ENCODE results near the gene MCL1.
"Not testable (repeated sequence)": the region's sequence is repeated elsewhere in the genome, so short reads cannot be mapped to it uniquely, and the experiment has no call there.

Gene MCL1

DNA sequence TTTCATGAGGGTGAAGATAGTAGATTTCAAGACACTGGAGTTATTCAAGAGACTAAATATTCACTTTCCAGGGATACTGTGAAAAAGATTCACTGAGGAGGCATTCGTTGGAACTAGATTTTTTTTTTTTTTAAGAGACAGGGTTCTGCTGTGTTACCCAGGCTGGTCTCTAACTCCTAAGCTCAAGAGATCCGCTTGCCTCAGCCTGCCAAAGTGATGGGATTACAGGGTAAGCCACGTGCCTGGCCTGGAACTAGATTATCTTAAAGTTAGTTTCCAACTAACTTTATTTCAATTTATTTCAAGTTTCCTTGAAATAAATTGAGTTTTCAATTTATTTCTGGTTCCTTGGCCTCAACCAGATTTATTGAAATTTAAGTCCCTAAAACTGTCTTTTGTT, 24.3 kb upstream of the MCL1 start:
- DNase-seq (ENCODE audit: low read depth in 4 of 4, low spot score in 1 of 4) = no peak

DNA sequence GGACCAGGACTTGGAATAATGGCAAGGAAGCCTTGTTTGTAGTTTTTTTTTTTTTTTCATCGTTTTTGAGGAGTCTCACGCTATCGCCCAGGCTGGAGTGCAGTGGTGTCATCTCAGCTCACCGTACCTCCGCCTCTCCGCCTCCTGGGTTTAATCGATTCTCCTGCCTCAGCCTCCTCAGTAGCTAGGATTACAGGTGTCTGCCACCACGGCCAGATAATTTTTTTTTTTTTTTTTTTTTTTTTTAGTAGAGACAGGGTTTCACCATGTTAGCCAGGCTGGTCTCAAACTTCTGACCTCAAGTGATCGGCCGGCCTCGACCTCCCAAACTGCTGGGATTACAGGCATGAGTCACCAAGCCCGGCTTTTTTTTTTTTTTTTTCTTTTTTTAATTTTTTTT, 23.0 kb upstream of the MCL1 start:
- not testable (repeated sequence) for DNase-seq (ENCODE audit: low read depth in 4 of 4, low spot score in 1 of 4)

DNA sequence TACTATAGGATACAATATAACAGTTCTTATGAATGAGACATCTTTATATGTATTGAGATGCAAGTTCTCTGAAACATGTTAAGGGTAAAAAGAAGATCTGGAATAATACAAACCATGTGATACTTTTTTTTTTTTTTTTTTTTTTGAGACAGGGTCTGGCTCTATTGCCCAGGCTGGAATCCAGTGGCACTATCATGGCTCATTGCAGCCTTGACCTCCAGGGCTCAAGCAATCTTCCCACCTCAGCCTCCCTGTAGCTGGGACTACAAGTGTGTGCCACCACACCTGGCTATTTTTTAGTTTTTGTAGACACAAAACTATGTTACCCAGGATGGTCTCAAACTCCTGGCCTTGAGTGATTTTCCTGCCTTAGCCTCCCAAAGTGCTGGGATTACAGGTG, 22.1 kb upstream of the MCL1 start:
- no peak for DNase-seq (ENCODE audit: low read depth in 4 of 4, low spot score in 1 of 4)

DNA sequence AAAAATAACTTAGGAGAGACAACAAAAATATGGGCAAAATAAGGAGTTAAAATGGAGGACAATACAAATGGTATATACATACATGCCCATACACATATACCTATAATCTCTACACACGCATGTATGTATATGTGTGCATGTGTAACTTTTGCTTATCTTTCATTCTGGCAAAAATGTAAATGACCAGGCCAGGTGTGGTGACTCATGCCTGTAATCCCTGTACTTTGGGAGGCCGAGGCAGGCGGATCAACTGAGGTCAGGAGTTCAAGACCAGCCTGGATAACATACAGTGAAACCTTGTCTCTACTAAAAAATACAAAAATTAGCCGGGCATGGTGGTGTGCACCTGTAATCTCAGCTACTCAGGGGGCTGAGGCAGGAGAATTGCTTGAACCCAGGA, 18.9 kb upstream of the MCL1 start:
- not testable (repeated sequence) for DNase-seq (ENCODE audit: low read depth in 4 of 4, low spot score in 1 of 4)

DNA sequence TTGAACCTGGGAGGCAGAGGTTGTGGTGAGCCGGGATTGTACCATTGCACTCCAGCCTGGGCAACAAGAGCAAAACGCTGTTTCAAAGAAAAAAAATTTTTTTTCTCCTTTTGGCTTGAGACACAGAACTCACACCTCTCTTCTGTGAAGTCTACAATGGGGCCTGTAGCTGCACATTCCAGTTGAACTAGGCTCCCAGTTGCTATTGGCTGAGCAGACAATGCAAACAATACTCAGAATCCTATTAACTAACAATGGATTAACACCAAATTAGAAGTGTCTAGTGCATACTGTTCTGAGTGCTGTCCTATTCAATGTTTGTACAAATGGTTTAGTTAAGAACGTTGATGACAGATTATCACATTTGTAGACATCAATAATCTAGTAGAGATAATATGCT, 17.6 kb upstream of the MCL1 start:
- no peak for DNase-seq (ENCODE audit: low read depth in 4 of 4, low spot score in 1 of 4)

DNA sequence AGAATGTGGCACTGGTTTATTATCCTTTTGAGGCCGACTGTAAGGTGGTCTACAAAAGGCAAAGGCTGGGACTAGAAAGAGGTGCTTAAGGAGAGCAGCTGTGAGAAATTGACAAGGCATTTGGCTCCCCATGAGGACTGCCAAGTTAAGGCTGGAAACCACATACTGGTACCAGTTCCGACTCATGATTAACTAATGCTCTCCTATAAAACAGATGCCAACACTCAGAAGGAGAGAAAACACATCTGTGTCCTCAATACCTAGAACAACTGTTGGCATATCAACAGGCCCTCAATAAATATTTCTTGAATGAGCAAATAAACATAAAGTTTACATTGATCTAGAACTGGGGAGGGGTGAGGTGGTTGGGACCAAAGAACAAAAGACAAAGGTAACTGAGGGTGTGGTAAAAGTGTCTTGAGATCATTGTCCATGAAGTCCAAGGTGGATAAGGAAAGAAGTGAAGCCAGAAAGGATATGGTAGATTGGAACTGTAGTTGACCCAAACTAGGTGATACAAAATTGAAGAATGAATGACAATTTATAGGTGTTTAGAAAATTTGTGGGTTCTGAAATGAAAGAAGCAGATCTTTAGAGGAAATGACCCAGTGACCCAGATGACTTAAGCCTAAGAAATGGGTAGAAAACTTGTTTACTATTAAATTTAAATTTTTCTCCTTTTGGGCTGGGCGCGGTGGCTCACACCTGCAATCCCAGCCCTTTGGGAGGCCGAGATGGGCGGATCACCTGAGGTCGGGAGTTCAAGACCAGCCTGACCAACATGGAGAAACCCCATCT, 16.9 kb upstream of the MCL1 start:
- no peak for DNase-seq (ENCODE audit: low read depth in 4 of 4, low spot score in 1 of 4)

DNA sequence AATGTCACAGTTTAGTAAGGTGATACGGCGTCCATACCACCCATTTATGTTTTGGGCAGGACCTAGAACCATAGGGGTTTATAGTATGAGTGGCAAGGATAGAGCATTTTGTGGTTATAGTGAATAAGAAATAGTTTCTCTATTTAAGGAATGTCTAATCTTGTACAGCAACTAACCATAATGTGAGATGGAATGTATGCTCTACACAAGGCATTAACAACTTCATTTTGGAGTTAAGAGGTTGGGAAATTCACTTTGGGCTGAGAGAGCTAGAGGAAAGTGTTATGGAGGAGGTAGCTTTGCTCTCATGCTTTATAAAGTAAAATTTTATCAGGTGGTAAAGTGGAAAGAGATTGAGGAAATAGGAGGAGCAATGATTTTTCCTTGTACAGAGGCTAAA, 3.0 kb upstream of the MCL1 start:
- no peak for DNase-seq (ENCODE audit: low read depth in 4 of 4, low spot score in 1 of 4)

DNA sequence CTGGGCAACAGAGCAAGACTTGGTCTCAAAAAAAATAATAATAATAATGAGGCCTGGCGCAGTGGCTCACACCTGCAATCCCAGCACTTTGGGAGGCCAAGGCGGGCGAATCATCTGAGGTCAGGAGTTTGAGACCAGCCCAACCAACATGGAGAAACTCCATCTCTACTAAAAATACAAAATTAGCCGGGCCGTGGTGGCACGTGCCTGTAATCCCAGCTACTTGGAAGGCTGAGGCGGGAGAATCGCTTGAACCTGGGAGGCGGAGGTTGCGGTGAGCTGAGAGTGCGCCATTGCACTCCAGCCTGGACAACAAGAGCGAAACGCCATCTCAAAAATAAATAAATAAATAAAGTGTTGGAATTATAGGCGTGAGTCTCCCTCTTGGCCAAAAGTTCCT, 2.6 kb upstream of the MCL1 start:
- DNase-seq (ENCODE audit: low read depth in 4 of 4, low spot score in 1 of 4) = not testable (repeated sequence)

DNA sequence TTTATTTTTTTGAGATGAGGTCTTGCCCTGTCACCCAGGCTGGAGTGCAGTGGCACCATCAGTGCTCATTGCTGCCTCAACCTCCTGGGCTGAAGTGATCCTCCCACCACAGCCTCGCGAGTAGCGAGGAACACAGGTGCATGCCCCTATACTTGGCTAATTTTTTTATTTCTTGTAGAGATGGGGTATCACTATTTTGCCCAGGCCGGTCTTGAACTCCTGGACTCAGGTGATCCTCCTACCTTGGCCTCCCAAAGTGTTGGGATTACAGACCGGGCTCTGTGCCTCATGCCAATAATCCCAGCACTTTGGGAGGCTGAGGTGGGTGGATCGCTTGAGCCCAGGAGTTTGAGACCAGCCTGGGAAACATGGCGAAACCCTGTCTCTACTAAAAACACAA, 2.0 kb upstream of the MCL1 start:
- not testable (repeated sequence) for DNase-seq (ENCODE audit: low read depth in 4 of 4, low spot score in 1 of 4)

DNA sequence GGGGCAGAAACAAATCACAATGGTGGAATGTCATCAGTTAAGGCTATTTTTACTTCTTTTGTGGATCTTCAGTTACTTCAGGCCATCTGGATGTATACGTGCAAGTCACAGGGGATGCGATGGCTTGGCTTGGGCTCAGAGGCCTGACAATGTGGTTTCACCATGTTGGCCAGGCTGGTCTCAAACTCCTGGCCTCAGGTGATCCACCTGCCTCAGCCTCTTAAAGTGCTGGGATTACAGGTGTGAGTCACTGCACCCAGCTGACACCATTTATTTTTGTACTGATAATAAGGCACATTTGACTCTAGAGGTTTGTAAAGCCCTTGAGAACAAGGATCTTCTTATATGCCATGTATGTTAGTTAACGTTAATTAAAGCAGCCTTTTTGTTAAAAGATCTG, 1.6 kb upstream of the MCL1 start:
- DNase-seq (ENCODE audit: low read depth in 4 of 4, low spot score in 1 of 4) = not testable (repeated sequence)

DNA sequence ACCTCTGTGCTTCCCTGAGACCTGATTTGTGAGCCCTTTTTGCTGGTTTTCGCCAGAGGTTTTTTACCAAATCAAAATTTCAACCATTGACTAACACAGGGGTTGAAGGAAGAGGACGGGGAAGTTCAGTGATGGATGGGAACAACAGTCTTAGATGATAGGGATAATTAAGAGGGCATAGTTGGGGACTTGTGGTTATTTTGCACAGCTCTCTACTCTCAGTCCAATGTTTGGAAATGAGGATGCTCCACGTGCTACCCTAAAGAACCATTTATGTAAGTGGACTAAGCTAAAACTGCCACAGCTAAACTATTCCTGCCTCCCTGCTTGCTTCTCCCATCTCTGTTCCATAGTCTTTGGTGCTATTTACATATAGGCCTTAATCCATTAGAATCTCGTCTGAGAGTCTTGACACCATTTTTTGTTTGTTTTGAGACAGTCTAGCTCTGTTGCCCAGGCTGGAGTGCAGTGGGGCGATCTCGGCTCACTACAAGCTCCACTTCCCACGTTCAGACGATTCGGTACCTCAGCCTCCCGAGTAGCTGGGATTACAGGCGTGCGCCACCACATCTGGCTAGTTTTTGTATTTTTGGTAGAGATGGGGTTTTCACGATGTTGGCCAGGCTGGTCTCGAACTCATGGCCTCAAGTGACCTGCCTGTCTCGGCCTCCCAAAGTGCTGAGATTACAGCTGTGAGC, 684 bp upstream of the MCL1 start:
- DNase-seq (ENCODE audit: low read depth in 4 of 4, low spot score in 1 of 4) = no peak

DNA sequence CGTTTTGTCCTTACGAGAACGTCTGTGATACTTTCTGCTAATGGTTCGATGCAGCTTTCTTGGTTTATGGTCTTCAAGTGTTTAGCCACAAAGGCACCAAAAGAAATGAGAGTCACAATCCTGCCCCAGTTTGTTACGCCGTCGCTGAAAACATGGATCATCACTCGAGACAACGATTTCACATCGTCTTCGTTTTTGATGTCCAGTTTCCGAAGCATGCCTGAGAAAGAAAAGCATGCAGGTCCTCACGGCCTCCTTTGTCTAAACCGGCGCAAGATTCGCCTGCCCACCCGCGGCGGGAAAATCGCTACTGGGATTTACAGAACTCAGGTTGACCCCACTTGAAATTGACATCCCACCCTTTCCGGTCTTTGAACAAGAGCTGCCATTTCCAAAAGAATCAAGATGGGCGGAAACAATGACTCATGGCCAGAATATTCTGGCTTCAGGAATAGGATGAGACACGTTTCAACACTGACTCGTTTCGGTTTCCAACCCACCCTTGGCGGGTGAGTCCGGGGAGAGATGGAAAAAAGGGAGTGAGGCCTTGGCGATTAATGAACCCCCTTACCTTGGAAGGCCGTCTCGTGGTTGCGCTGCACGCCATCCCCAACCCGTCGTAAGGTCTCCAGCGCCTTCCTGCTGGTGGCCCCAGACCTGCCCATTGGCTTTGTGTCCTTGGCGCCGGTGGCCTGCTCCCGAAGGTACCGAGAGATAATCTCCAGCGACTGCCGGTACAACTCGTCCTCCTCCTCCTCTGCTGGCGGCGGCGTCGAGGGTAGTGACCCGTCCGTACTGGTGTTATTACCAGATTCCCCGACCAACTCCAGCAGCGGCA, 919 bp downstream of the MCL1 start:
- peak in 2 of 4 experiments; percentile 48 to 56 for DNase-seq (ENCODE audit: low read depth in 4 of 4, low spot score in 1 of 4)

DNA sequence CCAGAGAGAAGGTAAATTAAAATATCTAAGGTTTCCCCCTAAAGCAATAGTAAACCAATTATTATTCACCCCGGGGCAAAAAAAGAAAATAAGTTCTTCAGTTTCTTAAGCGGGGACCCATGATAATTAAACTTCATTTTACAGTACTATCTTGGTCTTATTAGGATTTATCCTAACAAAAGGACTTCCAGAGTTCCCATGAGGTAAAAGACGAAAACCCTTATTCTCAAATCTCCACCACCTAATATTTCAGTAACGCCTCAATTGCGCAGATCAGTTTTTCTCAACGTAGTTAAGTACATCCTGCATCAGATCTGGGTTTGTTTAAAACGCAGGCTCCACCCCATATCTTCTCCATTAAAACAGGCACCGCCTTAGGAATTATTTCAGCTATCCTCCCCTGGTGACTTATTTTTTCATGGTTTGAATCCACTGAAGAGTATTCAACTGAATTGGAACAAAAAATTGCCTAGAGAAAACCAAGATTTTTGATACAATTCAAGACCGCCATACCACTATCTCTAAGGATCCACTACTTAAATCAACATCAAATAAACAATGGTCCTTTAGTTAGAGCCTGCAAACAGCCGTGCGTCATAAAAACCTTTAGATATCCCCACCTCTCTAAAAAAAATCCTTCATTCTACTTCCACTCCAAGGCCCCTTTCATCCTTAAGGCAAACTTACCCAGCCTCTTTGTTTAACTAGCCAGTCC, 1.7 kb downstream of the MCL1 start:
- no peak for DNase-seq (ENCODE audit: low read depth in 4 of 4, low spot score in 1 of 4)

DNA sequence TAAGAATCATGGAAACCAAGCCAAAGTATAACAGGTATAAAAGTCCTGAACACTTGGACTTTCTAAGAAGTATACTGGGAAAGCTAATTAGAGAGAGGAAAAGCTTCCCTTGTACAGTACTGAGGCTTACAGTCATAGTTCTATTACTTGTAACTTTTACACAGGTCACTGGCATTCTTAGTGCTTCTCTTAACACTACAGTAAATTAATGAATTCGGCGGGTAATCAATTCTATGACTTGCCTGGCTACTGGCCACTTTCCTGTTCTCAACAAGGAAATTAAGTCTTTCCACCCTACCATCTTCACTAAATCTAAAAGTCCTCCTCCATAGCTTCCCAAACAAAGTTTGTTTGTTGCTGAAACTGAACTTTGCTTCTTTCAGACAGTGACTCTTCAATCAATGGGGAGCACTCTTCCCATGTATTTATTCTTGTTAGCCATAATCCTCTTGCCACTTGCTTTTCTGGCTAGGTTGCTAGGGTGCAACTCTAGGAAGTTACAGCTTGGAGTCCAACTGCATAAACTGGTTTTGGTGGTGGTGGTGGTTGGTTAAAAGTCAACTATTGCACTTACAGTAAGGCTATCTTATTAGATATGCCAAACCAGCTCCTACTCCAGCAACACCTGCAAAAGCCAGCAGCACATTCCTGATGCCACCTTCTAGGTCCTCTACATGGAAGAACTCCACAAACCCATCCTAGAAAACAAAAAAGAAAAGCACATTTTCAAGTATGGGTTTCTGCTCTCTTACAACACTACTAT, 2.4 kb downstream of the MCL1 start:
- no peak for DNase-seq (ENCODE audit: low read depth in 4 of 4, low spot score in 1 of 4)

DNA sequence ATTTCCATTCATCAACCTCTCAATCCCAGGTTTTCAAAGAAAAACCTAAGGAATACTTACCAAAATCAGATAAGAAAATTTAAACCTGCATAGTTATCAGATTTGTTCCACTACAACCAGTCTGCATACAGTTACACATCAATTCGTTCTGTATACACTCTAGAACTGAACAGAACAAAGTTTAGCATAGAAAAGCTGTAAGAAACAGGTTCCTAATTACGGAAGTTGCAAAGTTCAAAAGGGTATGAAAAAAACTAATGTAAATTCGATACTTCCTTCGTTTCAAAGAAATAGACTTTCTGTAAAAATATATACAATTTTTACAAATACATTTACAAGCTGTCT, 3.1 kb downstream of the MCL1 start:
- no peak for DNase-seq (ENCODE audit: low read depth in 4 of 4, low spot score in 1 of 4)

DNA sequence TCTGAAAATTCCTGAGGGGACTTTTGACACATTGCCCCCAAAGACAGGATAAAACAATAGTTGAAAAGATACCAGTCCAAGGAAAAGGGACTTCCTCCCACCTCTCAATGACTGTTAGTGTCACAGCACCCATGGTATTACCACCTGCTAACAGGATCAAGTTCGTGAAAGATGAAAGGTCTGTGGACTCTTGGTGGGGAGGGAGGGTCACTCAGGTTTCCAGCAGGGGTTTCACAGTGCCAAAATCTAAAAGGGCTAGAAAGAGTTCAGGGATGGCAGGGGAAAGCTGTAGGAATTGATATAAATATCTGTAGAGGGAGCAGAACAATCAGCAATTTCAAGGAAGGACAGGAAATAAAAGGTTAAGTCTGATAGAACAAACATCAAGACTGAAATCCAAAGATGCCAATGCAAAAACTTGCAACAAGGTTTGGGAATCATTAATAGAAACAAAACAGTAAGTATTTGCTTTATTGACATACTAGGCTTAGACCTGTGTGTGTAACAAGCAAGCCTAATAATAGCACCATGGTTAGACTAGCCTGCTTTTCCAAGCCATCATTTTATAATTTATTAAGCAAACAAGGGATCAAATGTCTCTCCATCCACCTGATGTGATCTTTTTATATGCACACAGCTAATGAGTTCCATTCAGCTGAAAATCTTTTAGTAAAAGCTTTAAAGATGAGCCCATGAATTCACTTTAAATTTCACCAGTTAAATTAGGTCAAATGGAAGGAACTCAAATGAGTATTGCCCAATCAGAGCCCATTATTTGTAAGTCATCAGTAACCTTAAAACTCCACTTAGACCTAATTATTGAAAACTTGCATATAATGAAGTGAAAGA, 3.7 kb downstream of the MCL1 start:
- DNase-seq (ENCODE audit: low read depth in 4 of 4, low spot score in 1 of 4) = no peak

DNA sequence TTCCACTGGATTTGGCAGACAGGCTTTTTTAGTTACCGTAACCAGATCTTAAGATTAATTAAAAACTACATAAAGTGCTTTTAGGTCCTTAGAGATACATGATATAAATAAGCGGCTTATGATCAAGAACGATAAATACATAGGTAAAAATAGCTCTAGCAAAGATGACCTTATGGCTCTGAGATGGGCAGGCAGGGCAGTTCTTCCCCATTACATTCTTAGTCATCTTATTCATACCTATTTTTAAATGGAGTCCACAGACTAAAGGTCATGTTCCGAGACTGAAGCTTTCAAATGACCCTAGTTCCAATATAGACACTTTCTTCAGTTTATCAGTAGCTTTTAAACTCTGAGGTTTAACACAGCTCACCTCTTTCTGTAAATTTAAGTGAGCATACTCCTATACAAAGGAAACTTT, 4.3 kb downstream of the MCL1 start:
- DNase-seq (ENCODE audit: low read depth in 4 of 4, low spot score in 1 of 4) = no peak

DNA sequence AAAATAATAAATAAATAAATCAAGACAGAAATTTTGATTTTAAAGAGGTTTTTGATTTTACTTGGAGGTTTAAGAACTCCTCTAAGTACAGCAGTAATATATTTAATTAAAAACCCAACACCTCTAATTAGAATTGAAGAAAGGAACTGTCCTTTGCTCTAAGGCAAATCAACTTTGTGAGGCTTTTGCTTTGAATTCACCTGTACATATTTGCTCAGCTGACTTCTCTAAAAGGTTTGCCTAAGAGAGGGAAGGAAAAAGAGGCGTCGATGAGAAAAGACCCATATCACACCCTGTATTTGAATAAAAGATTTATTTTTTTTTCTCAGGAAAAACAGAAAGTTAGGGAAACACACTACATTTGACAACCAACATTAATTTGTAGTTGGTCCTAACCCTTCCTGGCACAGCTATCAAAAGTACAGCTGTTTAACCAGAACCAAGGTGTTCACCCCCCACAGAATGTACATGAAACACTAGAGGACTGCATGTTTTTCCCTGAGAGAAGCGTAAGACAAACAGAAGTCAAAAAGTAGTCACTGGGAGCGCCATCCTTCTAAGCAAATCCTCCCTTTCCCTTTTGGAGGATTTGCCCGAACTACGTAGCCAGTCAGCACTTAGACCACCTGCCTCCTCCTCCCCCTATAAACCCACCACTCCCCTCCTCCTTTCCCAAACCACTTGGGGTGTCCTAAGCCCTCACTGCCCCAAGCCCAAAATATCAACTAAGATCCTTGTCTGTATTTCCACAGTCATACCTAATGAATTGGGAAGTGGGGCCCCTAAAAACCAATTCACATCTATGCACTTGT, 4.9 kb downstream of the MCL1 start:
- DNase-seq (ENCODE audit: low read depth in 4 of 4, low spot score in 1 of 4) = no peak

DNA sequence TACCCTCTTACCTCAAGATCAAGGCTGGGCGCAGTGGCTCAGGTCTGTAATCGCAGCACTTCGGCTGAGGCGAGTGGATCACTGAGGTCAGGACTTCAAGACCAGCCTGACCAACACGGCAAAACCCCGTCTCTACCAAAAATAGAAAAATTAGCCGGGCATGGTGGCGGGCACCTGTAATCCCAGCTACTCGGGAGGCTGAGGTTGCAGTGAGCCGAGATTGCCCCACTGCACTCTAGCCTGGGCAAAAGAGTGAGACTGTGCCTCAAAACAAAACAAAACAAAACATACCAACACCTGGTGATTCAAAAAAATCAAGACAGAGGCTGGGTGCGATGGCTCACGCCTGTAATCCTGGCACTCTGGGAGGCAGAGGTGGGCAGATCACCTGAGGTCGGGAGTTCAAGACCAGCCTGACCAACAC, 5.8 kb downstream of the MCL1 start:
- not testable (repeated sequence) for DNase-seq (ENCODE audit: low read depth in 4 of 4, low spot score in 1 of 4)

All from stimulated activated CD4-positive, alpha-beta T cell treated with anti-CD3 and anti-CD28 coated beads, Interleukin-1b, Interleukin-23, amount 100 ng/mL, for 24 hours (primary cell).